GM12864 (cell line): ENCODE measurements around the gene IQCK.
"Not testable (repeated sequence)": the region's sequence is repeated elsewhere in the genome, so short reads cannot be mapped to it uniquely, and the experiment has no call there.

Experiments used
- DNase-seq: peaks from one replicate; pipeline ENCODE4 v3.0.0-alpha.2; 2011; ENCODE audit warnings: low read depth
- H3K4me3 ChIP-seq: 2 replicates; pipeline ENCODE4 v1.5.1; 2011; ENCODE audit warnings: mild to moderate bottlenecking, low read depth, low read length, control low read depth
- TF ChIP-seq, protein P1 (sequence below): IDR thresholded peaks from 2 replicates; pipeline ENCODE4 v1.5.1; 2011; ENCODE audit warnings: low read depth, mild to moderate bottlenecking, moderate library complexity, low read length, control low read depth, inconsistent platforms; ENCODE audit errors: missing control alignments

Gene IQCK

DNA sequence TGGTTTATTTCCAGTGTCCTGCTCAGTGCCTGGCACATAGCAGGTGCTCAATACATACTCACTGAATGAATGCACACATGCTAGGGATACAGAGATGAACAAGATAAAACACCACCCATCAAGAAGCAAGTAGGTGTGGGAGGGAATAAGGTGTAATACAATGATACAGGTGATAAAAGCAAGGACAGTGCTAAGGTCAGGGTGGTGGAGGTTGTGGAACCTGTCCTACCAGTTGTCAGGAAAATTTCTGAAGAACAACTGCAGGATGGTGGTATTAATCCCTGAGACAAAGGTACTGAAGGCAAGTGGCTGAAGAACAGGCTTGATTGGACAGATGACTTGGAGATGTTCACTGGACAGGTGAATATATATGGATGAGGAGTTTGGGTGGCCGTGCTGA lies 1.9 kb upstream of the IQCK start:
- DNase-seq = no peak
- TF ChIP-seq, protein P1, sequence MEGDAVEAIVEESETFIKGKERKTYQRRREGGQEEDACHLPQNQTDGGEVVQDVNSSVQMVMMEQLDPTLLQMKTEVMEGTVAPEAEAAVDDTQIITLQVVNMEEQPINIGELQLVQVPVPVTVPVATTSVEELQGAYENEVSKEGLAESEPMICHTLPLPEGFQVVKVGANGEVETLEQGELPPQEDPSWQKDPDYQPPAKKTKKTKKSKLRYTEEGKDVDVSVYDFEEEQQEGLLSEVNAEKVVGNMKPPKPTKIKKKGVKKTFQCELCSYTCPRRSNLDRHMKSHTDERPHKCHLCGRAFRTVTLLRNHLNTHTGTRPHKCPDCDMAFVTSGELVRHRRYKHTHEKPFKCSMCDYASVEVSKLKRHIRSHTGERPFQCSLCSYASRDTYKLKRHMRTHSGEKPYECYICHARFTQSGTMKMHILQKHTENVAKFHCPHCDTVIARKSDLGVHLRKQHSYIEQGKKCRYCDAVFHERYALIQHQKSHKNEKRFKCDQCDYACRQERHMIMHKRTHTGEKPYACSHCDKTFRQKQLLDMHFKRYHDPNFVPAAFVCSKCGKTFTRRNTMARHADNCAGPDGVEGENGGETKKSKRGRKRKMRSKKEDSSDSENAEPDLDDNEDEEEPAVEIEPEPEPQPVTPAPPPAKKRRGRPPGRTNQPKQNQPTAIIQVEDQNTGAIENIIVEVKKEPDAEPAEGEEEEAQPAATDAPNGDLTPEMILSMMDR = no peak
- H3K4me3 ChIP-seq = no peak overlapping the region

DNA sequence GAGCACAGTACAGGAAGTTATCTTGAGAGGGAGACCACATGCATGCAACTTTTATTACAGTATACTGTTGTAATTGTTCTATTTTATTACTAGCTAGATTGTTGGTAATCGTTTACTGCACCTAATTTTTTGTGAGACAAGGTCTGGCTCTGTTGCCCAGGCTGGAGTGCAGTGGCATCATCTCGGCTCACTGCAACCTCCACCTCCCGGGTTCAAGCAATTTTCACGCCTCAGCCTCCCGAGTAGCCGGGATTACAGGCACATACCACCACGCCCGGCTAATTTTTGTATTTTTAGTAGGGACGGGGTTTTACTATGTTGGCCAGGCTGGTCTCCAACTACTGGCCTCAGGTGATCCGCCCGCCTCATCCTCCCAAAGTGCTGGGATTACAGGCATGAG lies 1.3 kb upstream of the IQCK start:
- not testable (repeated sequence) for DNase-seq
- H3K4me3 ChIP-seq = peak overlapping the region; percentile 91

DNA sequence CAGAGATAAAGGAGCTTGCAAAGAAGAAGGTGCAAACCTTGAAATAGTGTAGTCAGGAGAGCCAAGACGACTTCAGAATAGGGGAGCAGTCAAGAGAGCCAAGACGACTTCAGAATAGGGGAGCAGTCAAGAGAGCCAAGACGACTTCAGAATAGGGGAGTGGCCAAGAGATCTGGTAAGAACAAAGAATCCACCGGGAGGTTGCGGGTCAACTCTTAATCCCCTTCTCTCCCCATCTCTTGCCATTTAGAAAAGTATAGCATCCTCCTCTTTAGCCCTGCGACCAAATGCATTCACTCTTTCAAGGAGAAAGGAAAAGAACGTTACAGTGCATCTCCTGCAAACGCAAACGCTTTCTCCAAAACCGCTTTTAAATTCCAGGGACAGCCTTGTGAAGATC lies 757 bp upstream of the IQCK start:
- TF ChIP-seq, protein P1 = no peak
- no peak for DNase-seq
- peak overlapping the region; percentile 91 for H3K4me3 ChIP-seq

DNA sequence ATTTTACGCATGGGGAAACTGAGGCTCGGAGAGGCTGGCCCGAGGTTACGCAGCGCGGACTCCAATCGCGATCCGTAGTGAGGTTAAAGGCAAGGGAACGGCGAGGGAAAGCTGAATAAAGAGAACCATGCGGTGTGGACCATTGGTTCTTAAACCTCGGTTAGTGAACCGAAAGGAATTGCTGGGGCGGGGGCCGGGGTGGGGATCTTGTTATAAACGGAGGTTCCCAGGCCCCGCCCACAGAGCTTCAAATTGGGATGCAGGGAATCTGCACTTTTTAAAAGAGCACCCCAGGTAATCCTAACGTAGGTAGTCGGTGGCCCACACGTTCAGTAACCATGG lies 524 bp downstream of the IQCK start:
- no peak for DNase-seq
- H3K4me3 ChIP-seq = peak overlapping the region; percentile 91
- TF ChIP-seq, protein P1 = no peak

DNA sequence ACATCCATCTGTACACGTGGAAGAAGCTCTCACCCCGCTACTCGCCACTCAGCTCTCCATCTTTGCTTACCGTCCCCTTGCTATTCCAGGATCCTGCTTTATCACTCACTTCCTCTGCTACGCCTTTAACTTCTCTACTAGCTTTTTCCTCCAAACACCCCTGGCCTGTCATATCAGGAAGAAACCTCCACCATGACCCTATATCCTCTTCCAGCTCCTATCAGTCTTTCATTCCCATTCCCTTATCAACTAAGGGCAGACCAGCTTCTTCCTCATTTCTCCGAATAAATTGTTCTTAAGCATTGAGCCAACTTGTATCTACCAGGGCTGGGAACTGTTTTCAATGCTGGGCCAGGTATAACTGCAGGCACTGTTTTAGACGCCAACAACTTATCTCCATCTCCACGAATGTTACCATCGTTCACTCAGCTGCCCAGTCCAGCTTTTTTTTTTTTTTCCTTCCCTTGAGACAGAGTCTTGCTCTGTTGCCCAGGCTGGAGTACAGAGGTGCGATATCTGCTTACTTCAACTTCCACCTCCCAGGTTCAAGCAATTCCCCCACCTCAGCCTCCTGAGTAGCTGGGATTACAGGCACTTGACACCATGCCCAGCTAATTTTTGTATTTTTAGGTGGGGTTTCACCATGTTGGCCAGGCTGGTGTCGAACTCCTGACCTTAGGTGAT lies 4.3 kb downstream of the IQCK start:
- H3K4me3 ChIP-seq = no peak overlapping the region
- TF ChIP-seq, protein P1 = no peak
- DNase-seq = no peak

DNA sequence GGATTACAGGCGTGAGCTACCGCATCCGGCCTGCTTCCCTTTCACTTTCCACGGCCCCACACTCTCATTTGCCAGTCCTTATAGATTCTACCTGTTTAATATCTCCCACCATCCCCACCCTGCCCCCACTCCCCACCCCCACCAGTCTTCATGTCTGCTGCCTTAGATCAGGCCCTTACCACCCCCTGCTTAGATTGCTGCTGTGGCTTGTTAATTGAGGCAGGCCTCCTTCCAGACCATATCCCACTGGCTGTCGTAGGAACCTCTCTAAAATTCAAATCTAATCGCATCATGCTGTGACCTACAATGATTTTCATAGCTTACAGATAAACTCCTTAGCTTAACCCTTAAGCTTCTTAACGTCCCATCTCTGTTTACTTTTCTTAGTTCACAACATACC lies 4.9 kb downstream of the IQCK start:
- no peak for DNase-seq
- H3K4me3 ChIP-seq = no peak overlapping the region
- TF ChIP-seq, protein P1 = no peak

DNA sequence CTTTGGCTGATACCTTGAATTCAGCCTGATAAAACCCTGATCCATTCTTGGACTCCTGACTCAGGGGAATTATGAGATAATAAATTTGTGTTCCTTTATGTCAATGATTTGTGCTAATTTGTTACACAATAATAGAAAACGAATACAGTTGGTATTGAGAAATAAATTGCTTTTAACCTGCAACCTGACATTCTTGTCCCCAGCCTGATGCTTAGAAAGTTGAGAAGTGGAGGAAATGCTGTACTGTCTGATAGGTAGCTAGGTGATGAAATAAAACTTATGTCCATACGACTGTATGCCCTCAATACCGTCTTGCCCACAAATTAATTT lies 10.5 kb downstream of the IQCK start:
- H3K4me3 ChIP-seq = no peak overlapping the region
- no peak for DNase-seq
- TF ChIP-seq, protein P1 = no peak
